Hematopoietic multipotent progenitor cell treated with erythropoietin and hydrocortisone succinate and interleukin-3 and kit ligand, for 8 days (in vitro differentiated cells): ENCODE measurements around the gene RALY.

Experiments
- DNase-seq: peaks from one replicate; pipeline ENCODE4 v3.0.0-alpha.2; 2015

Gene RALY

GRCh38 chr20:34052414-34052813 lies 58.7 kb downstream of the RALY start:
- no peak for DNase-seq

DNA sequence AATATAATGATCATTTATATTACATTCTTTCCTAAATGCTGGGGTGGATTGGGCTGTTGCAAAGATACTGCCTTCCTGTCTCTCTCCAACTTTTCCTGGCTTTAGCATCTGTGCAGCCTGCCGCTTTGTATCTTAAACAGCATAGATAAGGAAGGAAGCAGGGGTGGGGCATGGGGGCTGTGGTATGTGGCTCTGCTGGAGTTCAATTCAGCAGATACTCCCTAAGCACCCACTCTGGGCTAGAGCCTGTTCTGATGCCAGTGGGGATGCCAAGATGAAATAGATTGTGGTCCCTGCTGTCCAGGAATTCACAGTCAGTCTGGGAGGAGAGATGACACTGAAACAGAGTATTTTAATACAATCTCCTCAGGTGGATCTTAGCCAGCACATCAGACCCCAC lies 61.6 kb downstream of the RALY start:
- DNase-seq = peak; percentile 27

DNA sequence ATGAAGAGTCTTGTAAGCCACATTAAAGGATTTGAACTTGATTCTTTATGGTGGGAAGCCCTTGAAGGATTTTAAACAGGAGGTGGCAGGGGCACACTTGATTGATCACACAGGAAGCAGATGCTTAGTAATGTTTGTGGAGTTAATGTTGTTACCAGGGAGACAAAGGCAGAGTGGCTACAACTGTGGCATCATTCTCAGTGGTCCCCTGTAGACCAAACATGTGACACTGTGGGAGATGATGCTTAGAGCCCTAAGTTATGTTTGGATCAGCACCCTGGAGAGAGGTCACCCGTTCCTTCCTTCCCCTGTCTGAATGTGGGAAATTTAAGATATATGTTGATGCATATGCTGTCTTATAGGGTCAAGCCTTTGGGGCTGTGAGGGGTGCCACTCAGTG lies 65.1 kb downstream of the RALY start:
- DNase-seq = no peak

DNA sequence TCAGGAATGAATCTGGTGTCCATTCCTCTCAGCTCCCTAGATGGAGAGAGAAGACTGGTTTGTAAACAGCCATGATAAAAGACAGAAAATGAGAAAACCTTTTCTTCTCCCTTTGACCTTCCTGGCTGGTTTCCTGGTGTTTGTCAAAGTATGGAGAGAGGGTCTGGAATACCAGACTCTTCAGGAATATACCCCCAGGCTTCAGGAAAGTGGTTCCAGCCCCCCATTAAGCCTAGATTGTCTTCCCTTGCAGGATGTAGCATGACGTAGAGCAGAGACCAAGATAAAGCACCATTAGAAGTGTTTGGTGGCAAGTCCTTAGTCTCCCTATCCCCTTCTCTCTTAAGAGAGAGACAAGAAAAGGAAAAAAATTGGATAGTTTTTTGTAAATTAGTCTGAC lies 67.3 kb downstream of the RALY start:
- DNase-seq = no peak

GRCh38 chr20:34061695-34062094 lies 68.0 kb downstream of the RALY start:
- no peak for DNase-seq

- DNase-seq = peak; percentile 51
Measured at GRCh38 chr20:34062570-34063482, 69.1 kb downstream of the RALY start.

- peak; percentile 38 for DNase-seq
Measured at GRCh38 chr20:34064286-34064685, 70.6 kb downstream of the RALY start.

GRCh38 chr20:34065260-34065659 lies 71.5 kb downstream of the RALY start:
- no peak for DNase-seq

DNA sequence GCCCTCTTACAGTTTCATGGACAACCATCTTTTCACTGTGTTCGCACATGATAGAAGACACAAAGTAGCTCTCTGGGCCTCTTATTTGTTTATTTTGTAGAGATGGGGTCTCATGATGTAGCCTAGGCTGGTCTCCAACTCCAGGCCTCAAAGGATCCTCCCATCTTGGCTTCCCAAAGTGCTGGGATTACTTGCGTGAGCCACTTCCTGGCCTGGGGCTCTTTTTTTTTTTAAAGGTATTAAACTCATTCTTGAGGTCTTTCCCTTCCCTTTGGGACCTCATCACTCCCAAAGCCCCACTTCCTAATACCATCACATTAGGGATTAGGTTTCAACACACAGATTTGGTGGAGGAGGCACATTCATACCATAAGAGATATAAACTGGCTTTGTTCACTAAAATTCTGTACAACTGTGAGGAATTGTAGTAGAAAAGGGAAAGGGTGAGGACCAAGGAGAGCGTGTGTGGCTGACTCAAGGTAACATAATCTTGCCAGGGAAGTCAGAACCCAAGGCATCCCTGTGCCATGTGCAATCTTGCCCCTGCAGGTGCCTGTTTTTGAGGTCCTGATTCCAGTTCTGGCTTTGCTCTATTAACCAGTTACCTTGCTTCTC lies 72.9 kb downstream of the RALY start:
- no peak for DNase-seq

DNA sequence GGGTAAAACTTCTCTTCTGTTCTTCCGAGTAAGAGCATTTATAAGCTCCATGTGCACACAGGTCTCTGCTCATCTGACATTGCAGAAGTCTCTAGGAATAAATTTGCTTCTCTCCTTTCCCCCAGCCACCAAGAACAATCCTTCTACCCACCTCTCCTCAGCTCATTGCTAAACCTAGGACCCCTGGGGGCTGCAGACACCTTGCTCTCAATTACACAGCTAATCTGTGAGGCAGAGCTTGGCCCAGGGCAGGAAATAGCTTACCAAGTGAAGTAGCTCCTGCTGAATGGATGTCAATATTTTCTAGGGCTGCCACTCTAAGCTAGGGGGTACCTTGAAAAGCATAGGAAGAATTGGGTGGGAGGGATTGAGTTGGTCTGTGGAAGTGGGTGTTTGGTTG lies 74.3 kb downstream of the RALY start:
- no peak for DNase-seq

- peak; percentile 85 for DNase-seq
Measured at GRCh38 chr20:34069341-34070078, 75.8 kb downstream of the RALY start.

GRCh38 chr20:34070079-34070439 lies 76.3 kb downstream of the RALY start:
- DNase-seq = no peak

DNA sequence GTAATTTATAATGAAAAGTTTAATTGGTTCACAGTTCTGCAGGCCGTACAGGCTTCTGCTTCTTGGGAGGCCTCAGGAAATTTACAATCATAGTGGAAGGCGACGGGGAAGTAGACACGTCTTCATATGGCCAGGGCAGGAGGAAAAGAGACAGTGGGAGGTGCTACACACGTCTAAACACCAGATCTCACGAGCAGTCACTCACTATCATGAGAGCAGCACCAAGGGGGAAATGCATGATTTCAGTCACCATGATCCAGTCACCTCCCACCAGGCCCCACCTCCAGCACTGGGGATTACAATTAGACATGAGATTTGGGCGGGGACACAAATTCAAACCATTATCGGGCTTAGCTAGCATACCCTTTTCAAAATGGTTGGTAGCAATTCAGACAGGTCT lies 77.1 kb downstream of the RALY start:
- peak; percentile 30 for DNase-seq

- no peak for DNase-seq
Measured at GRCh38 chr20:34072076-34072475, 78.4 kb downstream of the RALY start.

DNA sequence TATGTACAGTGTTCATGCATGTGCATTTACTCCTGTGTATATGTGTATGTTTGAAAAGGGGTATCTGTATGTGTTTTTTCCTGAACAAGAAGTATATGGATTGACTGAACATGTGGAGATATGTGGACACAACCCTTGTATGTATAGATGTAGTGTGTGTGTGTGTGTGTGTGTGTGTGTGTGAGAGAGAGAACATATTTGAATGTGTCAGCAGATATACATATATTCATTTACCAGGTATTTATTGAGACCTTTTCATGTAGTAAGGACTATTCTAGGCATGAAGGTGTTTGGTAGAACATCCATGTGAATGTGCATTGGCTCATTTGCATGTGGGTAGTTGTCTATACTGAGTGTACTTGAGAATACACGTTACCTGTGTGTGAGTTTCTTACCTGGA lies 79.1 kb downstream of the RALY start:
- DNase-seq = no peak

DNA sequence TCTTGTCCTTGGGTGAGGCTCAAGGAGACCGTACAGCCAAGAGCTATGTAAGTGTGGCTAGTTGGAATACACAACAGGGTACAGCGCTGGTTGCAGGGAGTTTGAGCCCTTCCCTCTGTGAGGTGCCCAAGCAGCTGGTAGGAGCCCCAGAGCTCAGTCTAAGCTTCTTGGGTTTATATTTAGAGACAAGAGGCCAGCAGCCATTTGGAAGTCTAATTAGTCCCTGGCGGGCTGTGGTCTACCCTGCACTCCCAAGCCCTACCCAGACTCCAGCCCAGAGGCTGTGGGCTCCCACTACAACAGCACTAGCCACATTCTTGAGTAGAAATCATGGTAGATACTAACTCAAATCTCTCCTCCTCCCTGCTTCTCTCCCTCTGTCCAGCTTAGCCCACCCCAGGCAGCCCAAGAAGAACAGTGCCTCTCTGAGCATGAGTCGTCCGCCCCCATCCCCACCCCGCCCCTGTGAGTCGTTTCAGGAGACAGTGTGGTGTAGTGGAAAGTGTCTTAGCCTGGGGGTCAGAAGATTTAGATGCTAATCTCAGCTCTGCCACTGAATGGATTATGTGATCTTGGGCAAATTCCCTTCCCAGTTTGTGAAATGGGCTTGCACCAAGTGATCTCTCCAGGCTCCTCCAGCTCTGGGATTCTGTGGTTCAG lies 80.5 kb downstream of the RALY start:
- no peak for DNase-seq

DNA sequence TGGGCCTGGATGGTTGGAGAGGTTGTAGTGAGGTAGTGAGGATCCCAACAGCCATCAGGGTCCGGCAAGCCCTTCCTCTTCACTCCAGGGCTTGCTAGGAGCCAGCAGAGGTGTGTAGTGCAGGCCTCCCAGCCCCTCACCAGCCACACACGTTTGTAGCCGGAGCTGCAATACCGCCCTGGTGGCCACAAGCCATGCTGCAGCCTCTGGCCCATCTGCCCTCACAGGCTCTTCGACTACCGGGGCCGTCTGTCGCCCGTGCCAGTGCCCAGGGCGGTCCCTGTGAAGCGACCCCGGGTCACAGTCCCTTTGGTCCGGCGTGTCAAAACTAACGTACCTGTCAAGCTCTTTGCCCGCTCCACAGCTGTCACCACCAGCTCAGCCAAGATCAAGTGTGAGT lies 81.9 kb downstream of the RALY start:
- DNase-seq = no peak

GRCh38 chr20:34076952-34077351 lies 83.2 kb downstream of the RALY start:
- DNase-seq = no peak

DNA sequence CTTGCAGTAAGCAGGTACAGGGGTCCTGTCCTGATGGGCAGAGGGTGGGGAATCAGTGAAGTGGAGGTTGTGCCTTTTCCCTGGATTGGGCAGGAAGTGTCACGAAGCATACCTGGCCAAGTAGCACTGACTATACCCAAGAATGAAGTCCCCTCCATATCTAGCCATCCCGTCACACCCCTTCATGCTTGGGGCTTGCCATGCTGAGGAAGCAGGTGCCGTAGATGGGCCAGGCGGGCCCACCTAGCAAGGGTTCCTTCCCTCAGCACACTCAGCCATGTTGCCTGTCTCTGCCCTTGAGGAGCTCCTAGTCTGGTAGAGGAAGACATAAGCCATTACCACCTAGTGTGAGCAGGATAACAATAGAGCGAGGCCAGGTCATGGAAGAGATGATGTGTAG lies 84.8 kb downstream of the RALY start:
- DNase-seq = no peak

- DNase-seq = no peak
Measured at GRCh38 chr20:34079818-34080217, 86.1 kb downstream of the RALY start.

DNA sequence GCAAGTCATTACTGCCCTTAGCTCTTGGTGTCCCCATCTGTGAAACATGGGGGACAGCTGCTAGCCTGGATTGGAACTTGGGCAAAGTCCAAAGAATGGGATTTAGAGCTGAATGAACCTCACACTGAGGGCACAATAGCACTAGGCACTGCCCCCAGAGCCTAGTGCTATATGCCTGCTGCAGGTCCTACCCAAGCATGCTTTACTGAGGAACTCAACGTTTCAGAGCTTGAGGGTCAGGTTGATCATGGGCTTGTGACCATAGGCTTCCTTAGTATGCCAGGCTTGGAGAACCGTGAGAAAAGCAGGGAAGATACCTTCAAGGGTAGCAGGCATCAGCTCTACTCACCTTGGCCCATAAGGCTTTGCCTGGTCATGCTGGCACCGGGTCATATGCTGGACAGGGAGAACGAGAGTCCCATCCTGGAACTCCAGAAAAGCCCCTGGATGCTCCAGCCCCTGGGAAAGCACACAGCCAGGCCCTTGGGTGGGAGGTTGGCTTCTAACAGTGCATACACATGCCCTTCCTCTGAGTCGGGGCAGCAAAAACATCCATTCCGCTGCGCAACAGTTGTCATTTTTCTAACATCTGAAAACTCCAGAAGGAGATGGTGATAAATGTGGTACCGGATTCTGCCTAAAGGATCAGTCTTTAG lies 88.6 kb downstream of the RALY start:
- no peak for DNase-seq

DNA sequence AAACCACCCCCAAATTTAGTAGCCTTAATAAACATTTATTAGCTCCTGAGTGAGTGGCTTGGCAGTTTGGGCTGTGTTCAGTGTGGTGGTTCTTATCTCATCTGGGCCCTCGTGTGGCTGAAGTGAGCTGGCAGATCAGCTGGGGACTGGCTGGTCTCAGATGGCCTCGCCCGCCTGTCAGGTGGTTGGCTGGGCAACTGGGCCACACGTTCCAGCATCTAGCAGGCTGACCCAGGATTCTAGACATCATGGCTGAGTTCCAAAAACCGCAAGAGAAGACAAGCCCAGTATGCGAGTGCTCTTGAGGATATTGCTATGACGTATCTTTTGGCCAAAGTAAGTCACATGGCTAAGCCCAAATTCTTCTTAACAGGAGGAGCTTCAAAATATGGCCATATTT lies 89.4 kb downstream of the RALY start:
- peak; percentile 100 for DNase-seq

DNA sequence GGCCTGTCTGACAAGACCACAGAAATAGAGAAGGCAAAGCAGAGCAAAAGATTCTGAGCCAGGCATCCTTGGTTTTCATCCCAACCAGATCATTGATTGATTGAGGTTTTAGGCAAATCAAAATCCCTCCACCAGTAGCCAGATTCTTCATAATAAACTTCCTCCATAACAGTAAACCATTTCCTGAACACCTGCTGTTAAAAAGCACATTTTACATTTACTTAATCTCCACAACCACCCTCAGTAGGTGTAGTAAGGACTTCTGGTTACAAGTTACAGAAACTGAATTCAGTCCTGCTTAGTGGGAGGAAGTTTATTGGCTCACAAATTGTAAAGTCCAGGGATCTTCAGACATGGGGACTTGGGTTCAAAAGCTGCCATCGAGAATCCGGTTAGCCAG lies 90.1 kb downstream of the RALY start:
- DNase-seq = no peak
